K562 (cell line): ENCODE measurements around the gene DEPDC1B. TPM values are rescaled to one million over a fixed set of nuclear protein-coding genes. Genes with fewer than 3 reads are reported as not detected.

Experiments used
- ATAC-seq: fragments of 200-7000 bp; cut with Tn5 transposase; 3 replicates; pipeline ENCODE4 v1.9.1; 2020; ENCODE audit warnings: moderate library complexity
- BruUV-seq: library from RNA; stranded (reverse); fragments of 400-500 nt; replicated peaks from 2 replicates; lab custom pipeline; 2021; lab: Mats Ljungman, UMichigan
- CTCF ChIA-PET: fragments of 300-600 bp; formaldehyde crosslinking; extraction: SDS; loops from one replicate; lab custom pipeline; 2021; ENCODE audit warnings: low intra/inter-chr PET ratio; lab: Yijun Ruan, JAX
- POLR2A ChIA-PET: fragments of 300-600, 350-650 bp; sonication (Branson Sonifier 250); formaldehyde crosslinking; extraction: SDS; loops from one replicate; lab custom pipeline; 2021; ENCODE audit warnings: antibody characterized with exemption, inconsistent platforms; lab: Yijun Ruan, JAX
- DNase-seq, 4 experiments: peaks; one replicate each; pipeline versions ENCODE4 v3.0.0 to v3.0.0-alpha.2; 2011 to 2018; ENCODE audit warnings: low spot score in 3 of 4, mixed read lengths in 3 of 4; ENCODE audit errors: extremely low read depth in 1 of 4
- FAIRE-seq: peaks from 2 replicates; lab custom pipeline; 2011; peaks lifted over from hg19 to GRCh38; lab: Jason Lieb, UNC
- H2AFZ ChIP-seq: 2 replicates; pipeline ENCODE4 v1.6.0; 2011; ENCODE audit warnings: low read depth, low read length, control low read depth, inconsistent platforms
- H3K27ac ChIP-seq: fragments of 200-600 bp; 3 replicates; pipeline ENCODE4 v1.8.0; 2011; ENCODE audit warnings: low read depth, mild to moderate bottlenecking, control low read depth, inconsistent platforms, low read length, moderate library complexity, mixed read lengths; ENCODE audit errors: extremely low read depth
- H3K27me3 ChIP-seq, 2 experiments: fragments of 300-600 bp in 1 of 2; 2 replicates in 1 of 2; 3 replicates in 1 of 2; pipeline versions ENCODE4 v1.6.0 to v1.8.0; 2011; ENCODE audit warnings: inconsistent platforms in 2 of 2, low read length in 2 of 2, mild to moderate bottlenecking in 1 of 2, mixed read lengths in 1 of 2, moderate library complexity in 1 of 2; ENCODE audit not compliant: control insufficient read depth in 2 of 2, insufficient read depth in 2 of 2
- H3K36me3 ChIP-seq: fragments of 300-600 bp; 3 replicates; pipeline ENCODE4 v1.8.0; 2011; ENCODE audit warnings: mild to moderate bottlenecking, low read length, inconsistent platforms; ENCODE audit not compliant: control insufficient read depth, insufficient read depth
- H3K4me1 ChIP-seq, 2 experiments: fragments of 200-600 bp in 1 of 2; replicated peaks in 1 of 2; 2 replicates in 1 of 2; 3 replicates in 1 of 2; pipeline versions ENCODE4 v1.5.1 to v1.8.0; 2011; ENCODE audit warnings: inconsistent platforms in 2 of 2, low read length in 2 of 2, mild to moderate bottlenecking in 1 of 2, mixed read lengths in 1 of 2, moderate library complexity in 1 of 2; ENCODE audit not compliant: control insufficient read depth in 2 of 2, insufficient read depth in 2 of 2
- H3K4me2 ChIP-seq: 2 replicates; pipeline ENCODE4 v1.6.1; 2011; ENCODE audit warnings: low read length, control low read depth, inconsistent platforms, mixed read lengths; ENCODE audit not compliant: insufficient read depth
- H3K4me3 ChIP-seq: fragments of 200-600 bp; sonication (generic), shearing (Covaris generic); 2 replicates; pipeline ENCODE4 v1.5.1; 2016; ENCODE audit warnings: control low read depth, inconsistent platforms
- H3K79me2 ChIP-seq: fragments of 200-600 bp; 3 replicates; pipeline ENCODE4 v1.8.0; 2011; ENCODE audit warnings: low read length, inconsistent platforms; ENCODE audit not compliant: control insufficient read depth, insufficient read depth
- H3K9ac ChIP-seq, 2 experiments: 2 replicates each; pipeline versions ENCODE4 v1.6.0 to v1.6.1; 2011; ENCODE audit warnings: low read depth in 2 of 2, low read length in 2 of 2, control low read depth in 1 of 2, inconsistent platforms in 1 of 2, mild to moderate bottlenecking in 1 of 2, mixed read lengths in 1 of 2; ENCODE audit not compliant: insufficient read depth in 1 of 2
- H3K9me1 ChIP-seq: one replicate; pipeline ENCODE4 v1.6.0; 2011; ENCODE audit warnings: inconsistent platforms, mild to moderate bottlenecking, low read length, moderate library complexity; ENCODE audit not compliant: control insufficient read depth, insufficient read depth
- H3K9me3 ChIP-seq: replicated peaks from 2 replicates; pipeline ENCODE4 v1.5.1; 2011; ENCODE audit warnings: low read depth, low read length, inconsistent platforms; ENCODE audit not compliant: control insufficient read depth, insufficient read depth
- H4K20me1 ChIP-seq: replicated peaks from 2 replicates; pipeline ENCODE4 v1.6.1; 2011; ENCODE audit warnings: low read length, inconsistent platforms, mixed read lengths; ENCODE audit not compliant: control insufficient read depth, insufficient read depth
- BRCA1 ChIP-seq, 2 experiments: fragments of 450-650 bp in 1 of 2; sonication (generic) in 1 of 2; formaldehyde crosslinking in 1 of 2; IDR thresholded peaks; 2 replicates each; pipeline versions ENCODE4 v1.5.0 to v1.6.1; 2017 to 2020; ENCODE audit warnings: mild to moderate bottlenecking in 1 of 2, missing genetic modification reagents in 1 of 2
- E2F6 ChIP-seq, 2 experiments: IDR thresholded peaks; 2 replicates each; pipeline ENCODE4 v1.6.1; 2011; ENCODE audit warnings: borderline replicate concordance in 1 of 2, control low read depth in 1 of 2, low read depth in 1 of 2, low read length in 1 of 2, mild to moderate bottlenecking in 1 of 2, mixed read lengths in 1 of 2, moderate library complexity in 1 of 2; ENCODE audit not compliant: insufficient read depth in 1 of 2, insufficient read length in 1 of 2, poor library complexity in 1 of 2, severe bottlenecking in 1 of 2; ENCODE audit errors: extremely low read depth in 1 of 2
- OTX1 ChIP-seq: fragments of 450-650 bp; formaldehyde crosslinking; IDR thresholded peaks from 2 replicates; pipeline ENCODE4 v1.4.0; 2022; ENCODE audit warnings: mild to moderate bottlenecking
- ZNF280B ChIP-seq: fragments of 250-450 bp; sonication (Bioruptor Pico); IDR thresholded peaks from 2 replicates; pipeline ENCODE4 v1.5.1; 2021; ENCODE audit warnings: mild to moderate bottlenecking
- WGBS: fragments of 100-300 bp; shearing (Covaris generic); methylation state at CpG from one replicate; pipeline ENCODE4 v1.1.6; 2016; ENCODE audit warnings: low coverage, mixed read lengths; ENCODE audit not compliant: insufficient coverage; ENCODE audit errors: missing lambda C conversion rate; 5-methylcytosine and 5-hydroxymethylcytosine counted together
- in situ Hi-C: fragments of 300-500 bp; cut with MboI; formaldehyde crosslinking; loops from 4 replicates; pipeline ENCODE4 v1.15.0; 2018; ENCODE audit warnings: inconsistent platforms, mixed read lengths
- intact Hi-C: fragments of 100-400 bp; cut with micrococcal nuclease; formaldehyde crosslinking; loops from 2 replicates; pipeline ENCODE4 v1.14.2; 2022
- polyA plus RNA-seq, 8 experiments: library from polyadenylated mRNA; depleted of rRNA in 4 of 8; stranded (reverse) in 5 of 8; unstranded in 3 of 8; fragments of >200 nt; fragmentation: Nextera tagmentation in 2 of 8; fragmentation: Illumina TruSeq in 1 of 8; extraction: Ambion mirVana in 2 of 8; extraction: Trizol in 1 of 8; gene quantifications; 2 replicates each; pipeline versions ENCODE4 v1.2.1 to v1.2.3, GENCODE V29; 2011 to 2014; ENCODE audit warnings: inconsistent platforms in 1 of 8, missing spikeins in 1 of 8
- total RNA-seq, 7 experiments: library from RNA; depleted of rRNA in 6 of 7; stranded (reverse); fragments of >200 nt in 6 of 7; fragmentation: Illumina TruSeq in 2 of 7; extraction: Trizol in 2 of 7; gene quantifications; 2 replicates each; pipeline versions ENCODE4 v1.2.1 to v1.2.3, GENCODE V29; 2011 to 2021; ENCODE audit warnings: low replicate concordance in 1 of 7

The DEPDC1B gene
- total and polyA plus RNA-seq, 9 of the 15 experiments (the other 6 are each of a cell fraction or from before 2014, with no cell fraction given) = 36.0 to 67.2 (median 44.5) TPM

- FAIRE-seq = no peak
- Histone ChIP-seq H3K36me3 (peaks cover 50% of the 10 kb centered on the region), H3K9me3 (no peaks in the 10 kb centered on the region), H3K27me3 (no peaks in the 10 kb centered on the region), H3K79me2 (no peaks in the 10 kb centered on the region), H4K20me1 (no peaks in the 10 kb centered on the region), H3K4me1 (0 out of 5 replicates have a peak, but pooled peaks cover 0 to 4% of the 10 kb centered on the region in 2 experiments), H3K4me3 (no peak overlapping the region), H3K27ac (no peak overlapping the region), H3K9me1 (no peaks in the 10 kb centered on the region), H3K4me2 (no peak overlapping the region), H3K9ac (no peak overlapping the region), H2AFZ (no peak overlapping the region)
- no peak for TF ChIP-seq OTX1 (CRISPR knock-in tag)
- TF ChIP-seq ZNF280B (CRISPR knock-in tag) = no peak
- no peak for TF ChIP-seq E2F6 (IDR thresholded peaks at IDR 0.05; ENCODE audit: borderline replicate concordance in 1 of 2, extremely low read depth in 1 of 2, insufficient read depth in 1 of 2, insufficient read length in 1 of 2, low read depth in 1 of 2, low read length in 1 of 2, poor library complexity in 1 of 2, severe bottlenecking in 1 of 2)
- no peak for TF ChIP-seq BRCA1 (IDR thresholded peaks at IDR 0.05)
- no peak for TF ChIP-seq BRCA1 (CRISPR knock-in tag; IDR thresholded peaks at IDR 0.05)
- no peak for ATAC-seq
- no peak for DNase-seq
- BruUV-seq = no TSS peak
- WGBS = 75% methylated on average over 1 of the region's 1 CpG
- POLR2A ChIA-PET = no interaction called here
- intact Hi-C loops (no loop called here), in situ Hi-C loops (no loop called here)
- CTCF ChIA-PET = no interaction called here
Observed at GRCh38 chr5:60633341-60633740, 66.6 kb downstream of the DEPDC1B start.
